ENCODE results near the gene SLC29A1. TPM values are rescaled to one million over a fixed set of nuclear protein-coding genes. Genes with fewer than 3 reads are reported as not detected.

The SLC29A1 gene
- total RNA-seq, 1 experiment from 2014 or later = 54.7 TPM

DNA sequence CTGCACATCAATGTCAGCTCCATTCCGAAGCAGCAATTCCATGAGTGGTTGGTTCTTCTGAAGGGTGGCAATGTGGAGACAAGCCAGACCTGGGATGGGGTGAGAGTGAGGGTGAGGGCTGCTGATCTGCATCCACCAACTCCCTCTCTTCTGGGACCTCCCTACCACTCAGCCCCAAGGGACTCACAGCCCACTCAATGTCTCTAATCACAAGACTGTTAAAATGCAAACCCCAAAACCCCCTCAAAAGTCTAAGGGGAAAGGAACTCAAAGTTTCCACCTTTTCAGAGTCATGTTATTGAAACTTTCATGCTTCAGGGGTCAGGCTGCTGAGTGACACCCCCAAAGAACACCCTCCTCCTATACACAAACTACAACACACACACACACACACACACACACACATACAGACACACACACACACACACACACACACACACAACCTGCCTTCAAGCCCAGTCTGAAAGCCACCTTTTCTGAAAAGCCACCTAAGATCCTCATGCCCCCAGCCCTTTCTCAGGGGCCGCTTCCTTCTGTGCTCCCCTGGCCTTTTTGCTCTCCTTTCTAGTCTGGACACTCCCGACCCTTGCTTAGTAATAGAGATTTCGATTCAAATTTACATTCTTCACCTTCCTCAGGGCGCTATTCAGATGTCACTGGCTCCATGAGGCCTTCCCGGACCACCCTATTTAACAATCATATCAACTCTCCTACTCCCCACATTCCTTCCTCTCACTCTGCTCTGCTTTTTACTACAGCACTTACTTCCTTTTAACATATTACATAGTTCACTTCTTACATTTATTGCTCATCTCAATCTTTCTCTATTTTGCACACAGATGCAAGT lies 37.3 kb downstream of the SLC29A1 start:
- peaks cover 6% of the 10 kb centered on the region for H3F3A ChIP-seq (ENCODE audit: low read length, unreplicated experiment)
- no peak overlapping the region for H2AFZ ChIP-seq (ENCODE audit: low read length)
- peaks cover 7% of the 10 kb centered on the region; the same call in 1 of the 2 replicates for H4K20me1 ChIP-seq (ENCODE audit: low read length)
- H3K79me2 ChIP-seq (ENCODE audit: low read length) = peaks cover 40% of the 10 kb centered on the region
- no peak overlapping the region for H3K4me2 ChIP-seq (ENCODE audit: low read length)
- H3K36me3 ChIP-seq (ENCODE audit: low read depth, low read length) = no peaks in the 10 kb centered on the region
- no peaks in the 10 kb centered on the region for H3K27me3 ChIP-seq (ENCODE audit: low read length)
- no peak overlapping the region for H3K4me3 ChIP-seq (ENCODE audit: low read length)
- no TSS peak for BruUV-seq (replicated peaks)
- no peak overlapping the region for H3K27ac ChIP-seq (ENCODE audit: low read length)
- ATAC-seq (no peak), DNase-seq (no peak)
- H3K9me2 ChIP-seq (replicated peaks; ENCODE audit: low read length) = no peaks in the 10 kb centered on the region
- no peak for TF ChIP-seq CTCF (conservative IDR thresholded peaks at IDR 0.05; ENCODE audit: low read depth, low read length)
- no peaks in the 10 kb centered on the region for H3K9me3 ChIP-seq (ENCODE audit: low read length)
- intact Hi-C loops (cut with micrococcal nuclease) = no loop called here
- ChIA-PET CTCF (no interaction called here), POLR2A (ENCODE audit: unreplicated experiment) (no interaction called here)
- no peak overlapping the region for H3K9ac ChIP-seq (ENCODE audit: low read length)
- H3K4me1 ChIP-seq (ENCODE audit: insufficient read depth, low read length) = peaks cover 38% of the 10 kb centered on the region

GRCh38 chr6:44261581-44261980 lies 38.2 kb downstream of the SLC29A1 start:
- Histone ChIP-seq H3K4me3 (ENCODE audit: low read length) (no peak overlapping the region), H3K4me2 (ENCODE audit: low read length) (no peak overlapping the region), H3K9ac (ENCODE audit: low read length) (no peak overlapping the region), H3K79me2 (ENCODE audit: low read length) (peaks cover 31% of the 10 kb centered on the region), H3K9me3 (ENCODE audit: low read length) (no peaks in the 10 kb centered on the region), H2AFZ (ENCODE audit: low read length) (no peak overlapping the region), H3K27me3 (ENCODE audit: low read length) (no peaks in the 10 kb centered on the region), H3K4me1 (ENCODE audit: insufficient read depth, low read length) (peaks cover 29% of the 10 kb centered on the region), H3K9me2 (replicated peaks; ENCODE audit: low read length) (no peaks in the 10 kb centered on the region), H3K27ac (ENCODE audit: low read length) (no peak overlapping the region), H3K36me3 (ENCODE audit: low read depth, low read length) (no peaks in the 10 kb centered on the region), H3F3A (ENCODE audit: low read length, unreplicated experiment) (no peaks in the 10 kb centered on the region), H4K20me1 (ENCODE audit: low read length) (no peaks in the 10 kb centered on the region)
- no TSS peak for BruUV-seq (replicated peaks)
- POLR2A ChIA-PET (ENCODE audit: unreplicated experiment) = interaction anchor here (0.6 kb wide), 1 partner anchor 11 kb away, joined by 3 read pairs; no protein-coding TSS in a partner anchor
- intact Hi-C loops (cut with micrococcal nuclease) = no loop called here
- CTCF ChIA-PET = interaction anchor here (0.6 kb wide), 1 partner anchor 153 kb away, joined by 3 read pairs; no protein-coding TSS in a partner anchor
- DNase-seq (no peak), ATAC-seq (no peak)
- no peak for TF ChIP-seq CTCF (conservative IDR thresholded peaks at IDR 0.05; ENCODE audit: low read depth, low read length)
- TF ChIP-seq EZH2 (IDR thresholded peaks at IDR 0.05; ENCODE audit: low read length, unreplicated experiment) = no peak
- no peak for TF ChIP-seq EZH2phosphoT487 (IDR thresholded peaks at IDR 0.05; ENCODE audit: borderline replicate concordance, low read length)
